HG03095 (cell line): ENCODE results near the gene NCKIPSD.

ENCODE experiments used
- ATAC-seq: cut with Tn5 transposase; IDR thresholded peaks from one replicate; pipeline ENCODE4 v1.9.1; 2021; ENCODE audit warnings: moderate library complexity; ENCODE audit not compliant: unreplicated experiment

NCKIPSD gene

DNA sequence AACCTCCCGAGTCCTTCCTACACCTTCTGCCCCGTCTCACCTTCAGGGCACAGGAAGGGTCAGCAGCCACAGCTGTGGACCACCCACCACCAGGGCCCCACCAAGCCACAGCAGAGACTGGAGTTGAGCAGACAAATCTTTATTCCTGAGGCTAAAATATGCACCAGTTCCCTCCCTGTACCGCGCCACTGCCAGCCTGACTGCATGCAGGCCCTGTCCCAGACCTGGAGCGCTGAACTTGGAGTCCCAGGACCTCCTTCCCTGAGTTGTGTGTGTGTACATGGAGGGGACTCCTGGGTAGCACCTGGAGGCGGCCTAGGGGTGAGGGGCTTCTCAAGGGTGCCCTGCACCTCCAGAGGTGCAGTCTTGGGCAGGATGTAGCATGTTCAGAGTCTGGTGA is 60.1 kb downstream of the NCKIPSD start:
- no peak for ATAC-seq

DNA sequence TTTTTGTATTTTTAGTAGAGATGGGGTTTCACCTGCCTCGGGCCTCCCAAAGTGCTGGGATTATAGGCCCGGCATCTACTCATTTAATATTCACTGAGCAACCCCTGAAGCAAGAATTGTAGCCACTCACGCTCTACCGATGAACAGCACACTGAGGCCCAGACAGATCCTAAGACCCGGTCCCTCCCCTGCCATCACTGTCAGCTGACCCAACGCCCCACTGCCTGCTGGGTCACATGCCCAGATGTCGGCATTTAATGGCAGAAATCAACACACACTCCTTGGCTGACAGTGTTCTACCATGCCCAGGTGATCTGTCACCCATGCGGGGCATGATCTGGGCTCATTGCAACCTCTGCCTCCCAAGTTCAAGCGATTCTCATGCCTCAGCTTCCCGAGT is 60.9 kb downstream of the NCKIPSD start:
- no peak for ATAC-seq

DNA sequence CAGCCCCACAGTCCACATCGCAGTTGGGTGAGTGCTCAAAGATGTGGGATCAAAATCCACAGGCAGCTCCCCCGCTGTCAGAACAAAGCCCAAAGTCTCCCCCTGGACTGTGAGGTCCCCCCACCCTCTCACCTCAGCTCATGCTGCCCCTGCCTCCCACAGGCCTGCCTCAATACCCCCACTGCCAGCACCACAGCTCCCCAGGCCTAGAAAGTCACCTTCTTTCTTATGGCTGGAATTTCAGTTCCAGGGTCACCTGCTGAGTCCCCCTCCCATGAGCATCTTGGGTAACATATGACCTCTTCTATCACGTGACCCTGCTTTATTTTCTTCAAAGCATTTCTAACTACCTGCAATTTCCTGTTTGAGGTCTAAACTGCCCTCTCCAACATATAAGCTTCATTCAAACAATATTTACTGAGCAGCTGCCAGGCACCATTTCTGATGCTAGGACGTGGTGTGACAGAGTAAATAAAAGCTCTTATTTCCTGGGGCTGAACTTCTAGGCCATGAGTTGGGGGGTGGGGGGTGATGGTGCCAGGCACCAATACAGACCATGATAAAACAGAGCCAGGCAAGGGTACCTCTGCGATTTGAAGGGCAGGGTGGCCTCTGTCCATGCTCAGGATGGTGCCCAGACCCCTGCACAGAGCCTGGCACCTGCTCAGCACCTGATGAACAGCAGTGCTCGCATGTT is 61.7 kb downstream of the NCKIPSD start:
- no peak for ATAC-seq
